A673 (cell line): Measurements from ENCODE around the gene IL24. TPM values are rescaled to one million over a fixed set of nuclear protein-coding genes. Genes with fewer than 3 reads are reported as not detected.

ENCODE experiments used
- Bru-seq: library from RNA; stranded (reverse); fragments of 400-500 nt; gene quantifications from one replicate; lab custom pipeline; 2021; lab: Mats Ljungman, UMichigan
- BruChase-seq, 2 experiments: library from RNA; stranded (reverse); fragments of 400-500 nt; gene quantifications; one replicate each; lab custom pipeline; 2021; lab: Mats Ljungman, UMichigan
- BruUV-seq: library from RNA; stranded (reverse); fragments of 400-500 nt; replicated peaks from 2 replicates; lab custom pipeline; 2021; lab: Mats Ljungman, UMichigan
- CTCF ChIA-PET: fragments of 300-600 bp; sonication (Branson Sonifier 250); formaldehyde crosslinking; loops from one replicate; lab custom pipeline; 2022; ENCODE audit warnings: antibody characterized with exemption; lab: Charles Lee
- POLR2A ChIA-PET: fragments of 300-600 bp; sonication (Branson Sonifier 250); formaldehyde crosslinking; loops from one replicate; lab custom pipeline; 2022; ENCODE audit warnings: antibody characterized with exemption; ENCODE audit not compliant: low non-redundant PET; lab: Charles Lee
- DNase-seq: peaks from one replicate; pipeline ENCODE4 v3.0.0-alpha.2; 2015; ENCODE audit warnings: low spot score
- H3K27ac ChIP-seq: fragments of 200-600 bp; sonication (generic); 2 replicates; pipeline ENCODE4 v1.5.1; 2016; ENCODE audit warnings: mixed run types, low read depth, mild to moderate bottlenecking, mixed read lengths, antibody characterized with exemption, low read length; ENCODE audit not compliant: poor library complexity, severe bottlenecking
- H3K27me3 ChIP-seq: fragments of 200-600 bp; sonication (generic); replicated peaks from 2 replicates; pipeline ENCODE4 v1.6.1; 2017; ENCODE audit warnings: mixed run types, low read depth, mild to moderate bottlenecking, mixed read lengths, antibody characterized with exemption, low read length; ENCODE audit not compliant: insufficient read depth, poor library complexity
- H3K36me3 ChIP-seq: fragments of 200-600 bp; sonication (generic); 2 replicates; pipeline ENCODE4 v1.6.1; 2016; ENCODE audit warnings: mixed run types, mild to moderate bottlenecking, mixed read lengths, antibody characterized with exemption, low read length; ENCODE audit not compliant: insufficient read depth, poor library complexity, severe bottlenecking
- H3K4me1 ChIP-seq: fragments of 200-600 bp; sonication (generic); 2 replicates; pipeline ENCODE4 v1.6.1; 2017; ENCODE audit warnings: mixed run types, mild to moderate bottlenecking, mixed read lengths, antibody characterized with exemption, low read length; ENCODE audit not compliant: insufficient read depth, poor library complexity, severe bottlenecking
- H3K4me3 ChIP-seq: fragments of 200-600 bp; sonication (generic); 2 replicates; pipeline ENCODE4 v1.5.1; 2016; ENCODE audit warnings: low read depth, mixed run types, mild to moderate bottlenecking, mixed read lengths, low read length; ENCODE audit not compliant: poor library complexity, severe bottlenecking
- H3K9me3 ChIP-seq: fragments of 200-600 bp; sonication (generic); 2 replicates; pipeline ENCODE4 v1.6.1; 2016; ENCODE audit warnings: mixed run types, low read depth, mild to moderate bottlenecking, mixed read lengths, antibody characterized with exemption, low read length; ENCODE audit not compliant: poor library complexity, severe bottlenecking
- CTCF ChIP-seq: fragments of 300-800, 200-600 bp; sonication (generic); conservative IDR thresholded peaks from 2 replicates; pipeline ENCODE4 v1.5.1; 2017; ENCODE audit warnings: low read depth, mild to moderate bottlenecking, antibody characterized with exemption, low read length, moderate library complexity, mixed read lengths
- EZH2 ChIP-seq: fragments of 200-600 bp; sonication (generic); IDR thresholded peaks from 2 replicates; pipeline ENCODE4 v1.6.1; 2017; ENCODE audit warnings: borderline replicate concordance, low read depth, mild to moderate bottlenecking, mixed read lengths, antibody characterized with exemption, low read length; ENCODE audit not compliant: poor library complexity, severe bottlenecking
- intact Hi-C: fragments of 100-400 bp; cut with micrococcal nuclease; formaldehyde crosslinking; loops from one replicate; pipeline ENCODE4 v1.10.0; 2022; ENCODE audit not compliant: unreplicated experiment
- long read RNA-seq: library from polyadenylated mRNA; stranded (forward); transcript quantifications from one replicate; pipeline ENCODE4 v2.0.0, GENCODE V29; 2022
- total RNA-seq: library from RNA; stranded (reverse); gene quantifications from 2 replicates; pipeline ENCODE4 v1.2.3, GENCODE V29; 2021

The IL24 gene
- total RNA-seq (not detected in 2 replicates), Bru-seq, nascent RNA (not detected), BruChase-seq, experiment 1, labeled RNA remaining after a 2-hour chase (not detected), BruChase-seq, experiment 2, labeled RNA remaining after a 6-hour chase (not detected)
- long read RNA-seq, result 0 reads

GRCh38 chr1:206897175-206897574 lies at the start of gene IL24:
Gene IL24, plus strand, starts transcription at chr1:206897443. Its CDS starts 390 bp downstream, at chr1:206897833.
- CTCF ChIA-PET, result no interaction called here
- BruUV-seq, result no TSS peak
- no peaks in the 10 kb centered on the region for H3K9me3 ChIP-seq
- no peak within 1 kb of the TSS for H3K27ac ChIP-seq
- no peak for DNase-seq
- no peaks in the 10 kb centered on the region for H3K27me3 ChIP-seq
- no peak within 1 kb of the TSS for H3K4me3 ChIP-seq
- POLR2A ChIA-PET, result no interaction called here
- no peaks in the 10 kb centered on the region for H3K4me1 ChIP-seq
- no peaks in the 10 kb centered on the region for H3K36me3 ChIP-seq
- TF ChIP-seq EZH2, result no peak
- TF ChIP-seq CTCF, result no peak
- intact Hi-C loops, result no loop called here

GRCh38 chr1:206847946-206848345 lies 49.3 kb upstream of the IL24 start:
- H3K27ac ChIP-seq, result no peak overlapping the region
- intact Hi-C loops, result no loop called here
- peaks cover 34% of the 10 kb centered on the region for H3K27me3 ChIP-seq
- H3K4me3 ChIP-seq, result no peak overlapping the region
- DNase-seq, result no peak
- no peaks in the 10 kb centered on the region for H3K36me3 ChIP-seq
- ChIA-PET POLR2A (no interaction called here), CTCF (no interaction called here)
- TF ChIP-seq CTCF (no peak), EZH2 (no peak)
- no TSS peak for BruUV-seq
- H3K4me1 ChIP-seq, result no peaks in the 10 kb centered on the region
- H3K9me3 ChIP-seq, result peaks cover 10% of the 10 kb centered on the region

- H3K27ac ChIP-seq, result no peak overlapping the region
- intact Hi-C loops, result no loop called here
- no peaks in the 10 kb centered on the region for H3K36me3 ChIP-seq
- ChIA-PET POLR2A (no interaction called here), CTCF (no interaction called here)
- H3K27me3 ChIP-seq, result peaks cover 34% of the 10 kb centered on the region
- H3K4me1 ChIP-seq, result no peaks in the 10 kb centered on the region
- no peak overlapping the region for H3K4me3 ChIP-seq
- TF ChIP-seq EZH2 (no peak), CTCF (no peak)
- peaks cover 10% of the 10 kb centered on the region for H3K9me3 ChIP-seq
- no TSS peak for BruUV-seq
- DNase-seq, result no peak
Observed at GRCh38 chr1:206850401-206850800, 46.8 kb upstream of the IL24 start.
